ENCODE measurements around the gene KCNN2.

GRCh38 chr5:114314061-114314460 lies 47.8 kb upstream of the KCNN2 start:
- TF ChIP-seq CTCF (conservative IDR thresholded peaks at IDR 0.05; ENCODE audit: low read depth, low read length) (no peak), EZH2 (IDR thresholded peaks at IDR 0.05; ENCODE audit: borderline replicate concordance, low read depth, low read length, poor library complexity, severe bottlenecking) (no peak)
